SJCRH30 (cell line): Measurements from ENCODE around the gene RNF4. TPM values are rescaled to one million over a fixed set of nuclear protein-coding genes. Genes with fewer than 3 reads are reported as not detected.
A peak's percentile ranks its signal among the peaks of the same experiment; 100 is the strongest.

Experiments
- DNase-seq, 2 experiments: peaks; one replicate each; pipeline ENCODE4 v3.0.0-alpha.2; 2015 to 2020
- H3K27ac ChIP-seq: fragments of 250-450 bp; sonication (Bioruptor Pico); 2 replicates; pipeline ENCODE4 v1.5.1; 2020; ENCODE audit warnings: mild to moderate bottlenecking, moderate library complexity
- H3K27me3 ChIP-seq: fragments of 250-450 bp; sonication (Bioruptor Pico); 2 replicates; pipeline ENCODE4 v1.5.1; 2020; ENCODE audit warnings: mild to moderate bottlenecking, moderate library complexity
- H3K36me3 ChIP-seq: fragments of 250-450 bp; sonication (Bioruptor Pico); 2 replicates; pipeline ENCODE4 v1.5.1; 2020; ENCODE audit warnings: mild to moderate bottlenecking, moderate library complexity
- H3K4me1 ChIP-seq: fragments of 250-450 bp; sonication (Bioruptor Pico); 2 replicates; pipeline ENCODE4 v1.5.1; 2020; ENCODE audit warnings: mild to moderate bottlenecking, moderate library complexity
- H3K4me3 ChIP-seq: fragments of 250-450 bp; sonication (Bioruptor Pico); 2 replicates; pipeline ENCODE4 v1.5.1; 2020; ENCODE audit warnings: mild to moderate bottlenecking, moderate library complexity
- H3K9me3 ChIP-seq: fragments of 250-450 bp; sonication (Bioruptor Pico); replicated peaks from 2 replicates; pipeline ENCODE4 v1.5.1; 2020; ENCODE audit warnings: mild to moderate bottlenecking, moderate library complexity
- total RNA-seq: library from RNA; depleted of rRNA; stranded (reverse); fragments of >200 nt; shearing (Covaris generic); gene quantifications from 2 replicates; pipeline ENCODE4 v1.2.3, GENCODE V29; 2014

RNF4 gene
- total RNA-seq, 1 experiment from 2014 or later: 71.2 TPM

DNA sequence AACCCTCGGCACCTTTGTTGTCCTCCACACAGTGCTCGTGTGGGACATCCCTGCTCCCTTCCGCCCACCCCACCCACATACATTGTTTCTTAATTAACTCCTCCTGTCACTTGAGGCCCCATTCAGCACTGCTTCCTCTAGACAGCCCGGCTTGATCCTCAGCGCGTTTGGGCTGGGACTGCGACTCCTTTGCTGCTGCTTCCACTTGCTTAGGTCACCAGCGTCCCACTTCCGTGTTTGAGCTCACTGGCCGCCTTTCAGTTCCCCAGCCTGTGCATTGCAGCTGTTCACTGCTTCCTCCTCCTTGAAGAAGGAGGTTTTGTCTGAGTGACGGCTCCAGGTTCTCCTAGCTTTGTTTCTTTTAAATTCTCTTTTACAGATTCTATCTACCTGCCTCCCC lies 16.1 kb downstream of the RNF4 start:
- Histone ChIP-seq H3K4me3 (no peak overlapping the region), H3K4me1 (peaks cover 12% of the 10 kb centered on the region), H3K27me3 (no peaks in the 10 kb centered on the region), H3K36me3 (peaks cover 14% of the 10 kb centered on the region), H3K9me3 (no peaks in the 10 kb centered on the region), H3K27ac (peak overlapping the region; percentile 56)
- peak; percentile 83 to 89 for DNase-seq

DNA sequence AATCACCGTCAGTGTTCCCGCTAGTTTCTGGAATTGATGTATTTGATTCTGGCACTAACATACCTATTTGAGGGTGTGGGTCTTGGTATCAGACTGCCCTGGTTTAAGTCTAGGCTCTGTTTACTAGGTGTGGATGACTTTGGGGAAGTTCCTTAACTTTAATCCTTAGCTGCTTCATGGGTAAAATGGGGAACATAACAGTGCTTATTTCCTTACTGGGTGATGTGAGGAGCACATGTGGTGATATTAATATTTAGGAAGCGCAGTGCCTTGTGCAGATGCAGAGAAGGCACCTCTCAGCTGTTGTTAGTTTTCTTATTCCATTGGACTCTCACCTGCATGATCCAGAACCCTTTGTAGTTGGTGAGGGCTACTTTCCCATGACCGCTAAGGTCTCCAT lies 17.1 kb downstream of the RNF4 start:
- H3K4me1 ChIP-seq: peaks cover 12% of the 10 kb centered on the region
- H3K9me3 ChIP-seq: no peaks in the 10 kb centered on the region
- no peak for DNase-seq
- H3K27ac ChIP-seq: no peak overlapping the region
- H3K27me3 ChIP-seq: no peaks in the 10 kb centered on the region
- H3K36me3 ChIP-seq: peaks cover 23% of the 10 kb centered on the region
- no peak overlapping the region for H3K4me3 ChIP-seq

DNA sequence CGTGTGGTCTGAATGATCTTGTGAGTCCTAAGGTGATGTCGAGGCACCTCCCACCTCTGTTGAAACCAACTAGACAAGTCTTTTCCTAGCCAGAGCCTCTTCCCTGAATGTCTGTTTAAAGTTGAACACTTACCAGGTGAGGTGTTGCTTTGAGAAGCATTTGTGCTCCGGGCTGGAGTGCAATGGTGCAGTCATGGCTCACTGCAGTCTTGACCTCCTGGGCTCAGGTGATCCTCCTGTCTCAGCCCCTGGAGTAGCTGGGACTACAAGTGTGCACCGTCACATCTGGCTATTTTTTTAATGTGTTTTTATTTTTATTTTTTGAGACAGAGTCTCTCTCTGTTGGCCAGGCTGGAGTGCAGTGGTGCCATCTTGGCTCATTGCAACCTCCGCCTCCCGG lies 18.1 kb downstream of the RNF4 start:
- Histone ChIP-seq H3K9me3 (no peaks in the 10 kb centered on the region), H3K27me3 (no peaks in the 10 kb centered on the region), H3K4me3 (no peak overlapping the region), H3K36me3 (peaks cover 33% of the 10 kb centered on the region), H3K4me1 (peaks cover 12% of the 10 kb centered on the region), H3K27ac (no peak overlapping the region)
- no peak for DNase-seq

DNA sequence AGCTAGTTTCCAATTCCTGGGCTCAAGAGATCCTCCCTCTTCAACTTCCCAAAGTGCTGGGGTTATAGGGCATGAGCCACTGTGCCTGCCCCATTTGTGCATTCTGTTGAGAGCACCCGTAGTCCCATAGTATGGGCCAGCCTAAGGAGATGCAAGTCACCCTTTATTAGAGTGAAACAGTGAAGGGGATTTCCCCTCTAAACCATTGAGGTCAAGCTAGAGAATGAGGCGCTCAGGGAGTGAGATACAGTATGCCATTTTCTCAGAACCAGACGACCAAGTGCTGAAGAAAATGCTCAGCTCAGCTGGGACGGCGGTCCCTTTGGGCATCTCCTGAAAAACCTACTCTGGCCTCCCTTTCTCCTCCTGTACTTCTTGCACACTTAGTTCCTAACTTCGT lies 18.7 kb downstream of the RNF4 start:
- peaks cover 40% of the 10 kb centered on the region for H3K36me3 ChIP-seq
- no peak overlapping the region for H3K27ac ChIP-seq
- H3K27me3 ChIP-seq: no peaks in the 10 kb centered on the region
- no peak overlapping the region for H3K4me3 ChIP-seq
- no peaks in the 10 kb centered on the region for H3K9me3 ChIP-seq
- peaks cover 12% of the 10 kb centered on the region for H3K4me1 ChIP-seq
- DNase-seq: no peak

DNA sequence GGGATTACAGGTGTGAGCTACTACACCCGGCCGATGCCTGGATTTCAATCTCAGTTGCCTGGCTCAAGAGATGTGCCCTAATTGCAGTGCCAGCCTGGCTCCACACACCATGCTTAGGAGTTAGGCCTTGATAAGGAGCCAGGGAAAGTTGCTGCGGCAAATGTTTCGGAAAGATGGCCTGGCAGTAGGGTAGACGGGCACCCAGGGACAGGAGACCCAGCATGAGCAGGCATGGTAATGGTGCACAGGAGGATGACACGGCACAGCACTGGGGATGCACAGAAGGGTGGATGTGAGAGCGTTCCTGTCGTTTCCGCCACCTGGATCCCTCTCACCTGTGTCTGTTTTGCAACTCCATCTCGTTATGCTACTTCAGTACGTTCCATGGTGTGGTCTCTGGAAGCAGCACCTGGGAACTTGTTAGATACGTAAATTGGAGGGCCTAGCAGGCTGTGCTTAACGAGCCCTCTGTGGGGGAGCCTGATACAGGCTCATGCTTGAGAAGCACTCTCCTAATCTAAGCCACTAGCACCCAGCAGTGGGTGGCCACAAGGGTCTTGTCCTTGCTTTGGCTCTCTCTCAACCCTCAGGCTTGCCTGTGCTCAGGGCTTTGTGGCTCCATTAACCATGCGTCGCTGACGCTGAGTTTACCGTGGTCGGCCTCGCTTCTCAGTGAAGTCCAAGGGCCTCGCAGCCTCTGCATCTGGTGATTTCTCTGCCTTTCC lies 20.3 kb downstream of the RNF4 start:
- DNase-seq: no peak
- H3K4me3 ChIP-seq: no peak overlapping the region
- peaks cover 52% of the 10 kb centered on the region for H3K36me3 ChIP-seq
- H3K9me3 ChIP-seq: no peaks in the 10 kb centered on the region
- H3K27me3 ChIP-seq: no peaks in the 10 kb centered on the region
- H3K4me1 ChIP-seq: peaks cover 11% of the 10 kb centered on the region
- no peak overlapping the region for H3K27ac ChIP-seq

DNA sequence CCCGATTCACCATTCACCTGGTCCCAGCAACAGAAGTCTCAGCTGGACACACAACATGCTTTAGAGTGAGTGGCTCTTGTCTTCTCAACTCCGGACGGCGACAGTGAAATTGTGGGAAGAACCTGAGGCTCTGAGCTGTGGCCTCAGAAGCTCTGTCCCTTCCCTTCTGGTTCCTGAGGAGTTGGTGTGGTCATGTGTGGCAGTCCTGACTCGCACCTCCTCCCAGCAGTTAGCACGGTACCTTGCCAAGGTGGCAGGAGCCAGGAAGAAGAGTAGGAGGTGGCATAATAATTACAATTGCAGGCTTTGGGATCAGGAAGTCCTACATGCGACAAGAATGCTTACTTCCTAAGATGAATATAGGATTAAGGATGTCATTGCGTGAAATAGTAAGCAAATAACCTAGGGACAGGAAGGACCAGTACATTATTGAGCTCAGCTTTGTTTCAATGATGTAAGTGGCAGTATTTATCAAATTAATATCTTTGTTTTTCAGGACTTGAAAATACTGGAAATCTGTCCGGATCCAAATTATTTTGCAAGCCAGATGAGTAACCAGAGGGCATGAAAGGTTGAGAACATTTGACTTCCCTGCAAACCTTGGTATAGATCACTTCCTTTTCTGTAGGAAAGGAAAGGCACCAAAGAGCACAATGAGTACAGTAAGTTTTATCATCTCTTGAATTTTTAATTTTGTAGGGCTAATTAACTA lies 21.1 kb downstream of the RNF4 start:
- H3K4me1 ChIP-seq: peaks cover 9% of the 10 kb centered on the region
- no peaks in the 10 kb centered on the region for H3K27me3 ChIP-seq
- no peak overlapping the region for H3K27ac ChIP-seq
- no peak overlapping the region for H3K4me3 ChIP-seq
- no peak for DNase-seq
- H3K9me3 ChIP-seq: no peaks in the 10 kb centered on the region
- peaks cover 59% of the 10 kb centered on the region for H3K36me3 ChIP-seq

DNA sequence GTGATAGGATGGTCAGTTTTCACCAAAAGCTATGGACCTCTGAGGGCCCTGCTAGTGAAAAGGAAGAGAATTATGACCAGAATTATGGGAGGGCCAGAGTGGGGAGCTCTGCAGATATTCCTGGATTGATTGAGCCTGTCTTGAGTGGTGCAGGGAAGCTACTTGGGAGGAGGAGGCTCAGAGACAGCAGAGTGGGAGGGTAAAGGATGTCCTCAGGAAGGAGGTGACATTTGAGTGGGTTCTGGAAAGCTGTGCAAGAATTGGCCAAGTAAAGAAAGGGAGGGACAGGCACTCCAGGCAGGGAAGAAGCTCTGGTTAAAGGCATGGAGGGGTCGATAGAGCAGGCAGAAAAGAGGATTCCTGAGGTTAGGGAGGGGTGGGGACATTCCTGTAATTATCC lies 24.1 kb downstream of the RNF4 start:
- Histone ChIP-seq H3K4me1 (no peaks in the 10 kb centered on the region), H3K27me3 (no peaks in the 10 kb centered on the region), H3K9me3 (no peaks in the 10 kb centered on the region), H3K4me3 (no peak overlapping the region), H3K27ac (no peak overlapping the region), H3K36me3 (peaks cover 83% of the 10 kb centered on the region)
- no peak for DNase-seq

DNA sequence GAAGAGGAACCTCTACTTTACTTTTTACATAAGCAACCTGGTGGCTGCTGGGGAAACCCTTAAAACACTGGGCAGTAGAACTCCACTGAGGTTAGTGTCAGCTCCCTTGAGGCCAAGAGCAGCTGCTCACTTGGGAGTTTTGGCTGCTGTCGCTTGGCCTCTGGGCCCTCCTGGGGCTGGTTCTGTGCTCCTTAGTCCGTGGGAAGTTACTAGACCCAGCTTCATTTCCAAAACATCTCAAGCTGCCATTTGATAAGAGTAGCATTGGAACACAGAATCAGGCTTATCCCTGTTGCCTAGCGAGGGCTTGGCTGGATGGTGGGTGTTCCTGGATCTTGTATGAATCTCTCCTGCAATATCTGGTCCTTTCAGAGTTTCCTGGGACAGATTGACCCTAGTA lies 26.1 kb downstream of the RNF4 start:
- DNase-seq: no peak
- Histone ChIP-seq H3K4me3 (no peak overlapping the region), H3K9me3 (no peaks in the 10 kb centered on the region), H3K4me1 (no peaks in the 10 kb centered on the region), H3K27ac (no peak overlapping the region), H3K36me3 (peaks cover 95% of the 10 kb centered on the region), H3K27me3 (no peaks in the 10 kb centered on the region)

DNA sequence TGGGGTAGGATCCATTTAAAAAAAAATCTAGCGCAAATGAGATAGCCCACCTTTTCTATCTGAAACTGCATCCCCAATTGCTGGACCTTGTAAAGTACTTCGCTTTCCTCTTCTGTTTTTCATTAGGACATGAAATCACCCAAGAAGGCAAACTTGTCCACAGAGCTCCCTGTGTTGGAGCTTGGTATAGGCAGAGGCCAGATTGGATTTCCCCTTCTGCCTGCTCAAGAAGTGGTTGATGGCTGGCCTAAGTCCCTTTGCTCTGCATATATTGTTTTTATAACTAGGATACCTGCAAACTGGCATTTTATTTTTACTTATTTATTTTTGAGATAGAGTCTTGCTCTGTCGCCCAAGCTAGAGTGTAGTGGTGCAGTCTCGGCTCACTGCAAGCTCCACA lies 28.4 kb downstream of the RNF4 start:
- H3K27me3 ChIP-seq: no peaks in the 10 kb centered on the region
- no peak overlapping the region for H3K4me3 ChIP-seq
- peaks cover 92% of the 10 kb centered on the region for H3K36me3 ChIP-seq
- H3K4me1 ChIP-seq: no peaks in the 10 kb centered on the region
- no peaks in the 10 kb centered on the region for H3K9me3 ChIP-seq
- no peak overlapping the region for H3K27ac ChIP-seq
- no peak for DNase-seq

DNA sequence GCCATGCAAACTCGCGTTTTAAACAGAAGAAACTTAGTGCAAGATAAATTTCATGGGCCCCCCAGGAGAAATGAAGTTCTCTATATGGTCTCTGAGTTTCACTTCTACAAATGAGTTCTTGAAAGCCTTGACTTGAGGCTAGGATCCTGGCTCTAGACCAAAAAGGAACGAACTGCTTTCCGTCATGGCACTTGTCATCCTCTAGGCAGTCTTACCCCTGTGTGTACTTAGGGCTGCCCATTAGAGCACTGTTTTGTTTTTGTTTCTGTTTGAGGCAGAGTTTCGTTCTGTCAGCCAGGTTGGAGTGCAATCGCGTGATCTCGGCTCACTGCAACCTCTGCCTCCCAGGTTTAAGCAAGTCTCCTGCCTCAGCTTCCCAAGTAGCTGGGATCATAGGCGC lies 29.0 kb downstream of the RNF4 start:
- Histone ChIP-seq H3K36me3 (peaks cover 88% of the 10 kb centered on the region), H3K9me3 (no peaks in the 10 kb centered on the region), H3K4me1 (no peaks in the 10 kb centered on the region), H3K27ac (no peak overlapping the region), H3K27me3 (no peaks in the 10 kb centered on the region), H3K4me3 (no peak overlapping the region)
- no peak for DNase-seq

DNA sequence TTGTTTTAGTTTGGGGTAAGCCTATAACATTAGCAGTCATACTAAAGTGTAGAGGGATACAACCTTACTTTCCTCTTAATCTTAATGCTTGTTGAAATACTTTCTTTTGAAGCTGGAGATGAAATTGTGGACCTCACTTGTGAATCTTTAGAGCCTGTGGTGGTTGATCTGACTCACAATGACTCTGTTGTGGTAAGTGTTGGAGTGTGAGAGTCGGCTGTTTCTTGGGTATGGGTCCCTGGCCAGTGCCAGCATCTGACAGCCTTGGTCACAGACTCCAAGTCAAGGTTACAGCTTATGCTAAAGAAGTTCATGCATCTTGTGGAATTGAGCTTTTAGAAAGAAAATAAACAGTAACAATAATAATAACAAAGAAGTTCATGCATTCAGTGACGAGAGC lies 31.6 kb downstream of the RNF4 start:
- H3K27ac ChIP-seq: no peak overlapping the region
- no peaks in the 10 kb centered on the region for H3K27me3 ChIP-seq
- no peaks in the 10 kb centered on the region for H3K9me3 ChIP-seq
- no peak overlapping the region for H3K4me3 ChIP-seq
- peaks cover 72% of the 10 kb centered on the region for H3K36me3 ChIP-seq
- H3K4me1 ChIP-seq: no peaks in the 10 kb centered on the region
- DNase-seq: no peak

DNA sequence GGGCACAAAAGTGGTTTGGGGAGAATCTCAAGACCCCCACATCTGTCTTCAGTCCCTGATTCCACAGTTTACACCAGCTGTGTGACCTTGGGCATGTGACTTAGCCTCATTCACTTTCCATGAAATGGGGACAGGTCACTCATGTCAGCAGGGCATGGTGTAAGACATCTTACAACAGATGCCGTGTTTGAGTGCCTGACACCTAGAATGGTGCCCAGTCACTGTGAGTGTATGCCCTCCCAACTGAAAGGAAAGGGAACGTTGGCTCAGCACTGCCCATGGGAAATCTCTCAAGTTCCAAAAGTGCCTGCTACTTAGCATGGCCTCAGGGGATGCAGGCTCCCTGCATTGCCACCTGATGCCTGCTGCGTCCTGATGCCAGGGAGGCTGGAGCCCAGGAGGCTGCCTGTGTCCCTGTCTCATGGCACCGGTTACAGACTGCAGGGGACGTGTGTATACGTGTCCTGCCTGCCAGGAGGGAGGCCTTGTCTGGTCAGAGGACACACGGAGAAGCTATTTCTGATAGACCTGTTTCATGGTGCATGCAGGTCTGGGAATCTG lies 32.2 kb downstream of the RNF4 start:
- H3K36me3 ChIP-seq: peaks cover 73% of the 10 kb centered on the region
- H3K4me1 ChIP-seq: no peaks in the 10 kb centered on the region
- no peaks in the 10 kb centered on the region for H3K9me3 ChIP-seq
- no peak overlapping the region for H3K4me3 ChIP-seq
- no peak overlapping the region for H3K27ac ChIP-seq
- no peaks in the 10 kb centered on the region for H3K27me3 ChIP-seq
- no peak for DNase-seq

DNA sequence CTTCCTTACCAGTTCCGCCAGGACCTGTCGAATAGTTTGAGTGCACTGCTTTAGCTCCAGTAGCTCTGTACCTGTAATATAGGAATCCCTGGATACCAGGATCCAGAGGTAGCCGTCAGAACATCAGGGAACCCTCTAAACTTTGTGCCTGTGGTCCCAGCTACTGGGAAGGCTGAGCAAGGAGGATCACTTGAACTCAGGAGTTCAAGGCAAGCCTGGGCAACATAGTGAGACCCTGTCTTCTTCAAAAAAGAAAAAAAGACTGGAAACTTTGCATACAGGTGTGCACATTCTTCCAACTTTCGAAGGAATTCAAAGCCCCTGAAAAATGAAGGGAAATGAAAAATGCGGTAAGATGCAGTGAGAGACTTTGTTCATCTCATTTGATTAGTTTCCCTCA lies 34.9 kb downstream of the RNF4 start:
- no peak overlapping the region for H3K4me3 ChIP-seq
- no peak for DNase-seq
- H3K4me1 ChIP-seq: no peaks in the 10 kb centered on the region
- H3K36me3 ChIP-seq: peaks cover 60% of the 10 kb centered on the region
- no peak overlapping the region for H3K27ac ChIP-seq
- H3K27me3 ChIP-seq: no peaks in the 10 kb centered on the region
- no peaks in the 10 kb centered on the region for H3K9me3 ChIP-seq

DNA sequence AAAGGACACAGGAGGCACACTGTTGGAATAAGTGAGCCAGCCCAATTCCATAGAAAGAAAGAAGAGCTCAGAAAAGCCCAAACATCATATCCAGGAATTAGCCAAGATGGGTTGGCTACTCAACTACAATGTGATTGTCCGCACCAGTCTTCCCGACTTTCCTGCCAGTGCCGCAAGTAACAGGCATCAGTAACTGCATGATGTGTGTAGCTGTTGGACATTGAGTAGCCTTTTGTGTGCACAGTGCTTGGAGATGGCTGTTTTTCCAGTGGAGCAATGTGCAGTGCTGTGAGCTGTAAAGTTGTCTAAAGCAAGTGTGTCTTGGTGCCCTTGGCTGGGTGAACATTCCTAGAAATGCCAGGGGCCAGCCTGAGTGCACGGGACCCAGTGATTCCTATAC lies 38.4 kb downstream of the RNF4 start:
- Histone ChIP-seq H3K27me3 (no peaks in the 10 kb centered on the region), H3K4me3 (no peak overlapping the region), H3K4me1 (no peaks in the 10 kb centered on the region), H3K9me3 (no peaks in the 10 kb centered on the region), H3K27ac (no peak overlapping the region), H3K36me3 (peaks cover 58% of the 10 kb centered on the region)
- no peak for DNase-seq

DNA sequence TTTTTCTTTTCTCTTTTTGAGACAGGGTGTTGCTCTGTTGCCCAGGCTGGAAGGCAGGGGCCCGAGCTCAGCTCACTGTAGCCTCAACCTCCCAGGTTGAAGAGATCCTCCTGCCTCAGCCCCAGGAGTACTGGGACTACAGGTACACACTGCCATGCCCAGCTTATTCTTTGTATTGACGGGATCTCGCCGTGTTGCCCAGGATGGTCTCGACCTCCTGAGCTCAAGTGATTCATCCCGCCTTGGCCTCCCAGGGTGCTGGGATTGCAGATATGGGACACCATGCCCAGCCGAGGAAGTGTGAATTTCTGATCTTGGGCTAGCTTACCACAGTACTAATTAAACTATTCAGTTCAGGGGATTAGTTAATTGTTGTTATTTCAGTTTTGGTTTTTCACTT lies 38.9 kb downstream of the RNF4 start:
- Histone ChIP-seq H3K4me1 (no peaks in the 10 kb centered on the region), H3K4me3 (no peak overlapping the region), H3K9me3 (no peaks in the 10 kb centered on the region), H3K27me3 (no peaks in the 10 kb centered on the region), H3K36me3 (peaks cover 62% of the 10 kb centered on the region), H3K27ac (no peak overlapping the region)
- DNase-seq: no peak
